IMR-90 (cell line): Measurements from ENCODE around the gene MMEL1. TPM values are rescaled to one million over a fixed set of nuclear protein-coding genes. Genes with fewer than 3 reads are reported as not detected.

Experiments
- ATAC-seq: fragments of 200-7000 bp; cut with Tn5 transposase; 2 replicates; pipeline ENCODE4 v1.9.1; 2020; ENCODE audit warnings: low read depth, mild to moderate bottlenecking, moderate library complexity
- BruUV-seq: library from RNA; stranded (reverse); fragments of 400-500 nt; replicated peaks from 2 replicates; lab custom pipeline; 2021; lab: Mats Ljungman, UMichigan
- CTCF ChIA-PET: fragments of 300-600 bp; formaldehyde crosslinking; extraction: SDS; loops from one replicate; lab custom pipeline; 2021; ENCODE audit warnings: antibody characterized with exemption; lab: Yijun Ruan, JAX
- POLR2A ChIA-PET: fragments of 300-600 bp; sonication (Branson Sonifier 250); formaldehyde crosslinking; loops from one replicate; lab custom pipeline; 2022; ENCODE audit warnings: antibody characterized with exemption; ENCODE audit not compliant: unreplicated experiment; lab: Charles Lee
- DNase-seq: peaks from one replicate; pipeline ENCODE4 v3.0.0; 2013
- H2AFZ ChIP-seq: replicated peaks from 2 replicates; pipeline ENCODE3; 2013; ENCODE audit warnings: low read length, mild to moderate bottlenecking; ENCODE audit not compliant: poor library complexity
- H2AK5ac ChIP-seq: 2 replicates; pipeline ENCODE4 v1.6.1; 2013; ENCODE audit warnings: low read depth, low read length, inconsistent platforms
- H2AK9ac ChIP-seq: replicated peaks from 2 replicates; pipeline ENCODE3; 2013; ENCODE audit warnings: mild to moderate bottlenecking, low read depth, low read length, moderate library complexity; ENCODE audit not compliant: poor library complexity
- H2BK120ac ChIP-seq: 2 replicates; pipeline ENCODE4 v1.6.1; 2013; ENCODE audit warnings: low read depth, low read length, inconsistent platforms
- H2BK15ac ChIP-seq: 3 replicates; pipeline ENCODE4 v1.6.1; 2013; ENCODE audit warnings: low read depth, low read length, inconsistent platforms
- H2BK20ac ChIP-seq: 2 replicates; pipeline ENCODE4 v1.6.1; 2013; ENCODE audit warnings: low read depth, mild to moderate bottlenecking, inconsistent platforms, low read length, moderate library complexity
- H2BK5ac ChIP-seq: 2 replicates; pipeline ENCODE4 v1.6.1; 2013; ENCODE audit warnings: mild to moderate bottlenecking, low read depth, low read length, inconsistent platforms; ENCODE audit not compliant: poor library complexity, severe bottlenecking
- H3K14ac ChIP-seq: replicated peaks from 2 replicates; pipeline ENCODE4 v1.6.1; 2013; ENCODE audit warnings: low read depth, low read length, inconsistent platforms
- H3K18ac ChIP-seq: 2 replicates; pipeline ENCODE4 v1.6.1; 2013; ENCODE audit warnings: low read depth, low read length, control low read depth
- H3K23ac ChIP-seq: 2 replicates; pipeline ENCODE4 v1.6.1; 2013; ENCODE audit warnings: low read depth, low read length, inconsistent platforms
- H3K27ac ChIP-seq: 2 replicates; pipeline ENCODE4 v1.5.1; 2013; ENCODE audit warnings: mild to moderate bottlenecking, control low read depth, low read length; ENCODE audit not compliant: insufficient read depth
- H3K27me3 ChIP-seq: 2 replicates; pipeline ENCODE4 v1.6.1; 2013; ENCODE audit warnings: low read length; ENCODE audit not compliant: control insufficient read depth, insufficient read depth
- H3K36me3 ChIP-seq: 2 replicates; pipeline ENCODE4 v1.6.1; 2013; ENCODE audit warnings: low read length, mixed read lengths; ENCODE audit not compliant: control insufficient read depth, insufficient read depth
- H3K4ac ChIP-seq: 2 replicates; pipeline ENCODE4 v1.6.1; 2013; ENCODE audit warnings: low read depth, low read length, inconsistent platforms
- H3K4me1 ChIP-seq: 2 replicates; pipeline ENCODE4 v1.6.1; 2013; ENCODE audit warnings: low read length, mixed read lengths; ENCODE audit not compliant: control insufficient read depth, insufficient read depth
- H3K4me2 ChIP-seq: 2 replicates; pipeline ENCODE4 v1.6.1; 2013; ENCODE audit warnings: low read depth, mild to moderate bottlenecking, control low read depth, low read length, moderate library complexity
- H3K4me3 ChIP-seq: 2 replicates; pipeline ENCODE4 v1.5.1; 2013; ENCODE audit warnings: low read depth, mild to moderate bottlenecking, control low read depth, low read length, moderate library complexity; ENCODE audit not compliant: insufficient read depth
- H3K56ac ChIP-seq: 2 replicates; pipeline ENCODE4 v1.6.1; 2013; ENCODE audit warnings: low read length, inconsistent platforms; ENCODE audit not compliant: insufficient read depth; ENCODE audit errors: extremely low read depth
- H3K79me1 ChIP-seq, 2 experiments: 2 replicates each; pipeline ENCODE4 v1.6.1; 2013; ENCODE audit warnings: low read length in 2 of 2, inconsistent platforms in 1 of 2, low read depth in 1 of 2
- H3K9ac ChIP-seq: 2 replicates; pipeline ENCODE4 v1.6.1; 2013; ENCODE audit warnings: low read depth, low read length, control low read depth
- H3K9me1 ChIP-seq: 2 replicates; pipeline ENCODE4 v1.6.1; 2013; ENCODE audit warnings: low read length, inconsistent platforms; ENCODE audit not compliant: insufficient read depth
- H3K9me3 ChIP-seq: 2 replicates; pipeline ENCODE4 v1.6.1; 2013; ENCODE audit warnings: low read length; ENCODE audit not compliant: control insufficient read depth, insufficient read depth
- H4K20me1 ChIP-seq: 2 replicates; pipeline ENCODE4 v1.6.1; 2013; ENCODE audit warnings: low read length, inconsistent platforms; ENCODE audit not compliant: insufficient read depth
- H4K5ac ChIP-seq: 2 replicates; pipeline ENCODE4 v1.6.1; 2013; ENCODE audit warnings: mild to moderate bottlenecking, low read depth, low read length, control low read depth
- H4K8ac ChIP-seq, 2 experiments: 2 replicates each; pipeline ENCODE4 v1.6.1; 2013; ENCODE audit warnings: low read depth in 2 of 2, low read length in 2 of 2, control low read depth in 1 of 2, inconsistent platforms in 1 of 2
- H4K91ac ChIP-seq: 2 replicates; pipeline ENCODE4 v1.6.1; 2013; ENCODE audit warnings: low read depth, low read length, inconsistent platforms; ENCODE audit not compliant: insufficient read depth
- MAZ ChIP-seq: IDR thresholded peaks from 2 replicates; pipeline ENCODE4 v1.6.1; 2012; ENCODE audit warnings: low read depth, mild to moderate bottlenecking, low read length, improper control_type of control experiment, moderate library complexity, borderline replicate concordance
- NFE2L2 ChIP-seq: fragments of 150-350 bp; IDR thresholded peaks from 2 replicates; pipeline ENCODE4 v1.6.1; 2016; ENCODE audit warnings: low read depth, mild to moderate bottlenecking, low read length
- WGBS, 2 experiments: methylation state at CpG; one replicate each; pipeline versions ENCODE4 v1.1.5 to v1.1.7; 2013; ENCODE audit warnings: missing lambda C conversion rate in 2 of 2; ENCODE audit not compliant: insufficient read length in 1 of 2; ENCODE audit errors: extremely low coverage in 2 of 2; 5-methylcytosine and 5-hydroxymethylcytosine counted together
- dilution Hi-C: fragments of 300-500 bp; cut with HindIII; formaldehyde crosslinking; loops from one replicate; pipeline ENCODE4 v1.14.3; 2018; ENCODE audit warnings: low sequenced_read_pairs; ENCODE audit not compliant: unreplicated experiment
- in situ Hi-C: fragments of 300-500 bp; cut with MboI; formaldehyde crosslinking; loops from 3 replicates; pipeline ENCODE4 v1.14.3; 2019; ENCODE audit warnings: low sequenced_read_pairs, inconsistent platforms, mixed read lengths
- intact Hi-C: fragments of 100-400 bp; cut with micrococcal nuclease; formaldehyde crosslinking; loops from 2 replicates; pipeline ENCODE4 v1.10.0; 2022
- polyA plus RNA-seq, 3 experiments: library from polyadenylated mRNA; depleted of rRNA; stranded (reverse); fragments of >200 nt; gene quantifications; 2 replicates each; pipeline ENCODE4 v1.2.3, GENCODE V29; 2012; ENCODE audit warnings: low replicate concordance in 1 of 3
- total RNA-seq: library from RNA; depleted of rRNA; stranded (reverse); fragments of >200 nt; gene quantifications from 2 replicates; pipeline ENCODE4 v1.2.3, GENCODE V29; 2012
- TF ChIP-seq, protein P1 (sequence below): fragments of 150-350 bp; IDR thresholded peaks from 2 replicates; pipeline ENCODE4 v1.6.1; 2017; ENCODE audit warnings: mild to moderate bottlenecking, antibody characterized with exemption, low read length, low read depth

MMEL1 gene
- total and polyA plus RNA-seq, 2 of the 4 experiments (the other 2 are of a cell fraction), result under 0.01 to 0.12 TPM

DNA sequence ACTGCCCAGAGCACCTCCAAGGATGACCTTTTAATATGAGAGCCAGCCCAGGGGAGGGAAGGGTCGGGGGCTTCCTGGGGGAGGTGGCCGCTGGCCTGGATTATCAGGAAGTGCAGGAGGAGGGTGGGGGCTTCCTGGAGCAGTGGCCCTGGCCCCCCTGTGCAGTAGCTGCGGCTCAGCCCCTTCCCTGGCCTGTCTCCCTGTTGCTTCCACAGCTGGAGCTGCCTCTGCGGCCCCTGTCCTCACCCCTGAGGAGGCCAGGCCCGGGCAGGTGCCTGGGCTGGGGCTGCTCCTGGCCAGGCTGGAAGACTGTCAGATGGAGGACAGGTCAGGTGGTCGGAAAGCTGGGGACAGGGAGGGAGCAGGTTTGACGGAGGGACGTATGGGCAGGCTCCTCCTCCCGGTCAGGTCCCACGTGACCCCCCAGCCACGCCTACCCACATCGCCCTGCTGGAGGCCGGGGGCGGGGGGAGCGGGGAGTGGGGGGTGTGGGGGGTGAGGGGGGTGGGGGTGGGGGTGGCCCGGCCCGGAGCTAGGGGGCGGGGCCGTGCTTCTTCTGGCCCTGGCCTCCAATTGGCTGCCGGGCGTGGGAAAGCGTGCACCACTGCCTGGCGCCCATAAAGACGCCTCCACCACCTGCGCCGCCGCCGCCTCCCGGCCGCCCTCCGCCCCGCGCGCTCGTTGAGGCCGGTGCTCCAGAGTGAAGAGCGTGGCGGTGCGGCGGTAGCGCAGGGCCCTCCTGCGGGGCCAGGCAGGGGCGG is 86.9 kb downstream of the MMEL1 start:
- Histone ChIP-seq H2AFZ (peak overlapping the region; percentile 96), H4K8ac (peak overlapping the region in 1 of 2 experiments; percentile 71; a peak in 2 of 4 replicates), H3K4me2 (peak overlapping the region; percentile 83), H3K27me3 (peaks cover 2% of the 10 kb centered on the region; the same call in 1 of the 2 replicates), H2AK5ac (no peak overlapping the region), H2BK15ac (no peak overlapping the region; the same call in 2 of the 3 replicates), H2AK9ac (peak overlapping the region; percentile 98), H4K20me1 (0 out of 2 replicates have a peak, but pooled peaks cover 3% of the 10 kb centered on the region), H3K14ac (peak overlapping the region; percentile 94; the same call in 1 of the 2 replicates), H3K9me1 (no peaks in the 10 kb centered on the region), H4K91ac (no peak overlapping the region; the same call in 1 of the 2 replicates), H3K4me1 (peaks cover 10% of the 10 kb centered on the region), H2BK20ac (no peak overlapping the region), H3K18ac (no peak overlapping the region), H2BK5ac (peak overlapping the region; percentile 35), H3K9ac (no peak overlapping the region), H3K27ac (no peak overlapping the region; the same call in 1 of the 2 replicates), H3K9me3 (no peaks in the 10 kb centered on the region), H3K4ac (peak overlapping the region; percentile 77), H3K4me3 (peak overlapping the region; percentile 40), H3K56ac (peak overlapping the region; percentile 17; the same call in 1 of the 2 replicates), H2BK120ac (peak overlapping the region; percentile 32; the same call in 1 of the 2 replicates), H3K36me3 (no peaks in the 10 kb centered on the region), H4K5ac (no peak overlapping the region), H3K79me1 (peaks cover 0 to 10% of the 10 kb centered on the region in 2 experiments; a peak in 1 of 4 replicates), H3K23ac (no peak overlapping the region)
- peak; percentile 66 for DNase-seq
- ATAC-seq, result peak; percentile 65
- in situ Hi-C loops (loop anchor here (25.0 kb wide), 1 partner anchor 359 kb away; the partner anchor contains the start of gene FAAP20), dilution Hi-C loops (no loop called here), intact Hi-C loops (loop anchor here (1.0 to 5.0 kb wide), 2 partner anchors 87 to 114 kb away; no protein-coding TSS in a partner anchor)
- ChIA-PET POLR2A (no interaction called here), CTCF (interaction anchor here (0.7 kb wide), 1 partner anchor 116 kb away, joined by 3 read pairs; no protein-coding TSS in a partner anchor)
- no TSS peak for BruUV-seq
- TF ChIP-seq NFE2L2 (no peak), MAZ (peak; percentile 32; the same call in 1 of the 2 replicates)
- TF ChIP-seq, protein P1, sequence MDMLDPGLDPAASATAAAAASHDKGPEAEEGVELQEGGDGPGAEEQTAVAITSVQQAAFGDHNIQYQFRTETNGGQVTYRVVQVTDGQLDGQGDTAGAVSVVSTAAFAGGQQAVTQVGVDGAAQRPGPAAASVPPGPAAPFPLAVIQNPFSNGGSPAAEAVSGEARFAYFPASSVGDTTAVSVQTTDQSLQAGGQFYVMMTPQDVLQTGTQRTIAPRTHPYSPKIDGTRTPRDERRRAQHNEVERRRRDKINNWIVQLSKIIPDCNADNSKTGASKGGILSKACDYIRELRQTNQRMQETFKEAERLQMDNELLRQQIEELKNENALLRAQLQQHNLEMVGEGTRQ, result peak; percentile 91
- WGBS, 2 experiments, result 7% methylated on average over 6 of the region's 43 CpGs; no CpG with 5 or more reads in 1 of the 2 experiments
